ENCODE measurements around the gene CA10.

The CA10 gene

DNA sequence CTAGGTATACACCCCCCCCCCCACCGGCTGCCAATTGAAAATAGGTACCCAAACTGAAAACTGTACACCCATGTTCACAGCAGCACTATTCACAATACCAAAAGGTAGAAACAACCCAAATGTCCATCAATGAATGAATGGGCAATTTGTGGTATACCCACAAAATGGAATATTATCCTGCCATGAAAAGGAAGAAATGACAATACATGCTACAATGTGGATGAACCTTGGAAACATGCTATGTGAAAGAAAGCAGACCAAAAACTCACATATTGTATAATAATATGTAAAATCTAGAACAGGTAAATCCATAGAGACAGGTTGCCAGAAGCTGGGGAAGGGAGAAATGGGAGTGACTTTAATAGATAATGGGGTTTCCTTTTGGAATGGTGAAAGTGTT lies 480.6 kb downstream of the CA10 start:
- no peak for DNase-seq (ENCODE audit: low read depth)

DNA sequence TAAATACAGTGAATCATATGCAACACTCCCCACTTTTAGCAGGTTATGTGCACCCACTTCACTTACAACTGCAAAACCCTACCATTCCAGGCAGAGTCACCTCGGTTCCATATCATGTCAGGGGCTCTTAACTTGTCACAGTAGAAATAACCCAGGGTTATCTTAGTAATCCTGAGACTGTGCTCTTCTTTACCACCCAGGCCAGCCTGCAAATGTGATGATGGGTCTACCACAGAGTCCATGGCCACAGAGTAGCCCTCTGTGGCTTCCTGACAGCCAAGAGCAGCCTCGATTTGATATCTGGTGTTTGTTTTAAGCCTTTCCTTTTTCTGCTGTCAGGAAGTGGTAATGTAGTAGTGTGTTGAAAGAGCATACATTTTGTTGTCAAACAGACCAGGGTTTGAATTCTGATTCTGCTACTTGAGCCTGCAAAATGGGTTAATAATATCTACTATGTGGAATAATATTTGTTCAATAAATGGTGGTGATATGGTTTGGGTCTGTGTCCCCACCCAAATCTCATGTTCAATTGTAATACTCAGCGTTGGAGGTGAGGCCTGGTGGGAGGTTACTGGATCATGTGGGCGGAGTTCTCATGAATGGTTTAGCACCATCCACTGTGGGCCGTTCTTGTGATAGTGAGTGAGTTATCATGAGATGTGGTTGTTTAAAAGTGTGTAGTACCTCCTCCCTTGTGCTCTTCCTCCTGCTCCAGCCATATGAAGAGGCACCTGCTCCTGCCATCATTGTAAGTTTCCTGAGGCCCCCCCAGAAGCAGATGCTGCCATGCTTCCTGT lies 481.6 kb downstream of the CA10 start:
- no peak for DNase-seq (ENCODE audit: low read depth)

DNA sequence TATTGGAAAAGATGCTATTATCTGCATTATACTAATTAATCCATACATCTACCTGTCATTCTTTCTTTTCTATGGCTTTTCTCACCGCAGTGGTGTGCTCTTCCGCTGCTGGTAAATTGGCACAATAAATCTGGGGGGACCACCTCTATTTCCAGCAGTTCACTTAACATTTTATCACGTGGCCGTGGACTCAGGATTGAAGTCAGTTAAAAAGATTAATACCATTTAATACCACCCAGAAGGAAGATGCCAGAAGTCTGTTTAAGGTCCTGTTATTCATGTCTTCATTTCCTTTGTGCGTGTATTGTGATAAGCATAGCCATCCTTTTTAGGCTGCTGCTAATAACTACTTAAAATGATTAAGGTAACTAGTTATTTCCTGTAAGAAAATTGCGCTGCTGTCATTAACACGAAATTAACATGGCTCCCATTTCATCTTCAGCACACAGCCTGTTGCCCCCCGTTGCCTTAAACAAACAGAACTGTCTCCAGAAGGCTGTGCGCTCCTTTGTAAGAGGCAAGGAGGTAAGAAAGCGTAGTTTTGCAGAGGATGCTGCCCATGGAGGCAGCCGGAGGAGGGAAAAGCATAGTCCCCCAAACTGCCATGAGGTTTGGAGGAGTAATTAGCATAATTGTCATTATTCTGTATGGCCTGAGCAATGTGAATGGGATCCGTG lies 483.8 kb downstream of the CA10 start:
- DNase-seq (ENCODE audit: low read depth): no peak

DNA sequence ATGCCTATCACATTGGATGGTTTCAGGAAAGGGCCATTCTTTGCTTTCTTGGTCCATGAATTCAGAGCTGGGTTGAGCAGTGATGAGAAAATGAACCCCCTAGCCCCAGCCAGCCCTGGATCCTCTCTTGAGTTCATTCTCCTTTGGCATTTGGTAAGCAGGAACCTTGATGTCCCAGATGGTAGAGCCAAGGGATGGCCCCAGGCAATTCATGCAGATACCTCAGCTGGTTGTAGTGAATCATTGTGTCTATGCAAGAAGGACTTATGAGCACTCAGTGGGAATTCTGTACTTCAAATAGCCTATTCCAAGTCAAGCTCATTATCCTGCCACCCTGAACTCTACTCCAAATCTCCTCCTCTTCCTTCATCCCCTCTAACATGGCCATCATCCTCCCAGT lies 485.4 kb downstream of the CA10 start:
- DNase-seq (ENCODE audit: low read depth): no peak

DNA sequence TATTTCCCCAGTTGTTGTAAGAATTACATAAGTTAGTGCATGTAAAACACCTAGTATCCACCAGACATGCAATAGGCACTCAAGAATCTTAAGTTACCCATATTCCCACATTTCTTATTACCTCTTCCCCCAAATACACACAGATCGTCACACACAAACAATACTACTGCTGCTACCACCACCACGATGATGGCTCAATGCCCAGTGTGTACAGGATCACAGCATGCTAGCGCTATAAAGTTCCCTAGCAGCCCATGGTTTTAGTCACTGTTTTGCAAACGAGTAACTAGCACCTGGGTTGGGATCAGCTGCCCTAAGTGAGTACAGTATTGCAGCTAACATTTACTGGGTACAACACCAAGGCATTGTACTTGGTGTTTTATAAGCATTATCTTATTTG lies 486.4 kb downstream of the CA10 start:
- DNase-seq (ENCODE audit: low read depth): no peak

DNA sequence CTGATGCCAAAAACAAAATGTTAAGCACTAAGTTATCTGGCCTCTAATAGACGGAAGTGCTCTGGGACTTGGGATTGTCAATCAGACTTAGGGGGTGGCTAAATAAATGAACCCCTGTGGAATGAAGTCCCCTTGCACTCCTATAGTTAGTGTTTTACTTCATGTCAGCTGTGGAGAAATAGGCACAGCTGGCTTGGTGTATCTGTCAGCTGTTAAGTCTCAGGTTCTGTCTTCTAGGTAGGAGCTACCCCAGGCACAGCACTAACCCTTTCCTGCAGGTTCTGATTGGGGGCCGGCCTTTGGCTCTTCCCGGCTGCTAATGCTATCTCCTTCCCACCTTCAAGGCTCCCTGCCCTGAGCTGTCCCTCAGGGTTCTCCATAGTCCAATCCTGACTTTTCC lies 487.6 kb downstream of the CA10 start:
- DNase-seq (ENCODE audit: low read depth): no peak

DNA sequence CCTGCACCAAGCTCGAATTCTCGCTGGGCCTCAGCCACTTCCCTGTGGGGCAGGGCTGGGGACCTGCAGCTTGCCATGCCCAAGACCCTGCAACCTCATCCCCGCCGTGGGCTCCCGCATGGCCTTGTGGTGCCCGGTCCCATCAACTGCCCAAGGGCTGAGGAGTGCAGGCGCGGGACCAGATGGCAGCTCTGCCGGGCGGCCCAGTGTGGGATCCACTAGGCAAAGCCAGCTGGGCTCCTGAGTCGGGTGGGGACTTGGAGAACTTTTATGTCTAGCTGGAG lies 489.6 kb downstream of the CA10 start:
- no peak for DNase-seq (ENCODE audit: low read depth)

DNA sequence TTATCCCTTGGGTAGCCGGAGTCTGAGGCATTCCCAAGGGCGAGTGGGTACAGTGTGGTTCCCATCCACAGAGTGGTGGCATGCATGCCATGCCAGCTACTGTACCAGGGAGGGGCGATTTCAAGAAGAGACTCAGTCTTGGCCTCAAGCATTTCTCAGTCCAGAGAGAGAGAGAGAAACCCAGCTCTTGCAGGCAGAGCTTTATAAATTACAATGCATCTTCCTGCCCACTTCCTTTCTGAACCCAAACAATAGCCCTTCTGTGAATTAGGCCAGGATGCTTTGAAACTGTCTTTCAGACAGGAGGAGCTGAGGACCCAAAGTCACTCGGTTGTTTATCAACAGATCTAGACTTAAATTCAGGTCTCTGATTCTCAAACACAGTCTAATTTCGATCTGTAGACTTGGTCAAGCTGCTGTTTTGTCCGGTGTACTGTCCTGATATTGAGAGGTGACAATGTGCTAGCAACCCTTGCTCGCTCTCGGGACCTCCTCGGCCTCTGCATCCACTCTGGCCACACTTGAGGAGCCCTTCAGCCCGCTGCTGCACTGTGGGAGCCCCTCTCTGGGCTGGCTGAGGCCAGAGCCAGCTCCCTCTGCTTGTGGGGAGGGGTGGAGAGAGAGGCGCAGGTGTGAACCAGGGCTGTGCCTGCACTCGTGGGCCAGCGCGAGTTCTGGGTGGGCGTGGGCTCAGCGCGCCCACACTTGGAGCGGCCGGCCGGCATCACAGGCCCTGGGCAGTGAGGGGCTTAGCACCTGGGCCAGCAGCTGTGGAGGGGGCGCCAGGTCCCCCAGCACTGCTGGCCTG lies 490.2 kb downstream of the CA10 start:
- DNase-seq (ENCODE audit: low read depth): no peak

DNA sequence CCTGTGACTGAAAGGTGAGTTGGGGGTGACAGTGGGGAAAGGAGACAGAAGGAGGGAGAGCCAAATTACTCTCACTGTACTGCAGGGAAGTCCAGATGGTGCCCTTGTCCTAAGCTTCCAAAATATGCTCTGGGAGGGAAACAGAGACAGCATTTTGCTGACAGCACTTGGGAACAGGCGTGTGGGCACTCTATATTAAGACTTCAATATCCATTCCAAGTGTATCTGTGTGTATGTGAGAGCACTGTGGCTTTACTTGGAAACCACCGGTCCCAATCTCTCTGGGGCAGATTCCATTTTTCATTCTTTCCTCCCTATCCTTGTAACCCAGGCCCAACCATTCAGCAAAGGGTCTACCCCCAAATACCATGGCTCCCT lies 490.8 kb downstream of the CA10 start:
- DNase-seq (ENCODE audit: low read depth): no peak

DNA sequence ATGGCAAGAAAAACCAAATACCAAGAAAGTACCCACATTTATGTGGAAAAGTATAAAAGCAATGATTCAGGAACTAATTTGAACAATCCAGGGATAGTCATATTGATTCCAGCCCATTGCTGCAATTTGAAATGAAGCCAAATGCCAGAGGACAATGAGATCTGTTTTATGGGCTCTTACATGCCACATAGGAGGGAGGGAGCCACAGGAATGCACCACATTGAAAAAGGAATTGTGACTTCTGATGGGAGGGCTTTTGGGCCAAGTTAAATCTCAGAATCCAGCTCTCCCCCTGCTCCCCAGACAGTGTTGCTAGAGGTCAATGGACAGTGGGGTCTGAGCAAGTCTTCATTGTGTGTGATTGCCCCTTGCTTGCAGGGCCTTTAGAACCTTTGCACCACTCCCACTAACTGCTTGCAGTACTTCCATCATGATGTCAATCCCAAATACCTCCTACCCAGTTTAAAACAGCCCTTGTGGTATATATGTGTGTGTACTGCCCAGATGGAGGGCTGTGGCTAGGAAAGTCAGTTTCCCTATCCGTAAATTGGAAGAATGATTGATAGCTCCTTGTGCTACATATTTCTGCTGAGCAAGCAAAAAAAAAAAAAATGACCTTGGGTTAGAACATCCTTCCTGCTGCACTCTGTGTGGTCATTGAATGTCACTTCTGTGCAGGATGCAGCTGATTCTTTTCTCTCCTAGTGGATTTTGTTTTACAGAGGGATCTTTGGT lies 491.4 kb downstream of the CA10 start:
- DNase-seq (ENCODE audit: low read depth): no peak

DNA sequence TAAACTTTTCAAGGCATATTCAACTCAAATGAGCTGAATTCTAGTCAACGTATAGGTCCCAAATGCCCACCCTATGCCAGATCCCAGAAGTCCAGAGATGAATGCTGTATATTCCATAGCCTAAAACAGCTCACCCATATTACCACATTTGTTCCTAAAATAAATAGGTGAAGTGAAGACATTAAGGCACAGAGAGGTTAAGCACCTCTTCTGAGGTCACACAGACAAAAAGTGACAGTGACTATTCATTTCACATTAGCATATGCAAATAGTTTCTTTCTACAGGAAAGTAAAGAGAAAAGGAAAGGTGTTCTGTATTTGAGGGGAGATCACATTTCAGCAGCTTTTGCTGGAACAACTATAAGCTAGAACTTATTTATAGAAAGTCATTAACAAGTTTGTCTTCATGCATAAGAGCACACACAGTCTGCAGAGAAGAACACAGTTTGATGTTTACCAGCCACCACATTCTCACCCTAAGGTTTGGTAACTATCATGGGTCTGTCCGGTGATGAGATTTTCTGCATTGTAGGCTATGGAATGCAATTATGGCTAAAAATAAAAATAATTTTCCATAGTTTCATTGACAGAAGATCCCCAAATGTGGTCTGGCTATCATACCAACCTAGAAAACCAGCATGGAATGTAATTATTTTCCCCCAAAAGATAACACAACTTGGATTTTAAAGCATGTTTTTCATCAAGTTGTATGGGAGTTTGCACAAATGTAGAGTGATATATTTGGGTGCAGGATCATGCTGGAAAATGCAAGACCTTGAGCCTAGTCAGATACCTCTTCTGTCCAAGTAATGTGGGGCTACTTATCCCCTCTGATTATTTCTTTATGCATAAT lies 496.1 kb downstream of the CA10 start:
- no peak for DNase-seq (ENCODE audit: low read depth)

DNA sequence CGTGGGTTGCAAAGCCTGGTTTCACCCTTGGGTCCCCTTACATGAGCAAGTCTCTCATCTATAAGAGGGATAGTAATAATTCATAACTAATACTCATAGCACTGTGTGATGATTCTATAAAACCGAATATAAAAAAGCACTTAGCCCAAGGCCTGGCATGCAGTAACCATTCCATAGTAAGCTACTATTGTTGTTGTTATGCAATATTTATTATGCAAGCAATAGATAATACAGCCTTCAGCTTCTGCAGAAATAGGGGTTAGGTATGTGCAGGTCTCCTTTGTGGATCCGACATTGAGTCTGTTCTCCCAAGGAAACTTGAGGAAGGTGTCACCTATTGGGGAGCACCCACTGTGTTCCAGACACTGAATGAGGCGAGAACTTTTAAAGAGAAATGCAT lies 497.1 kb downstream of the CA10 start:
- no peak for DNase-seq (ENCODE audit: low read depth)

DNA sequence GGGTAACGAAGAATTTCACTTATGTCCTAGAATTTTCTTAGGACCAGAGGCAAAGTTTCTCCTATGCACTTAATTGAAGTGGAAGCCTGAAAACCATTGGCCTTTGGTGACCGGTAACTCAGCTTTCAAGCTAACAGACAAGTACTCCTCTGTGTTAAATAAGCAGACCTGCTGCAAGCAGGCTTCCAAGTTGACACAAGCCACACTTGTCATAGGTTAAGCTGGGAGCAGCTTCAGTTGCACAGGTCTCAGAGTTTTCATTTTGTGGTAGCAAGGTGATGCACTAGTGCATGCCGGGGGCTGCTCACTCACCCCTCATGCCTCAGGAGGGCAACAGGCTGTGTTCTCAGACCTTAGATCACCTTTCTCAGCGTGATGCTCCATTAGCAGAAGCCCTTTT lies 498.2 kb downstream of the CA10 start:
- DNase-seq (ENCODE audit: low read depth): no peak

DNA sequence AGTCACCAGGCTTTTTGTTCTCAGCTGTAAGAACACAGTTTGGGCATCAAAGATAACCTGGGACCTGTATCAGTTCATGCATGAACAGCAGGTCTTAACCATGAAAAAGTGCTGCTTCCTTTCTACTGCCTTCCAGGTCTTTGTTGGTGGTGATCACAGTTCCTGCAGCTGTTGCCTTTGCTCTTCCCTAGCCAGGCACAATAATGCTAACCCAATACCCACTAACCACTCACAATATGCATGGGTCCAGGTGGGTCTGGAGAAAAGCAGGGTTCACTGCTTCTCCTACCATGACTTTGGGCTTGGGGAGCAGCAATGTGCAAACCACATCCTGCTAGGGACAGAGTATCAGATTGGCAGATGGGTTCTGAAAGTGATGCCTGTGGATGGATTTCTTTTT lies 501.3 kb downstream of the CA10 start:
- DNase-seq (ENCODE audit: low read depth): no peak

DNA sequence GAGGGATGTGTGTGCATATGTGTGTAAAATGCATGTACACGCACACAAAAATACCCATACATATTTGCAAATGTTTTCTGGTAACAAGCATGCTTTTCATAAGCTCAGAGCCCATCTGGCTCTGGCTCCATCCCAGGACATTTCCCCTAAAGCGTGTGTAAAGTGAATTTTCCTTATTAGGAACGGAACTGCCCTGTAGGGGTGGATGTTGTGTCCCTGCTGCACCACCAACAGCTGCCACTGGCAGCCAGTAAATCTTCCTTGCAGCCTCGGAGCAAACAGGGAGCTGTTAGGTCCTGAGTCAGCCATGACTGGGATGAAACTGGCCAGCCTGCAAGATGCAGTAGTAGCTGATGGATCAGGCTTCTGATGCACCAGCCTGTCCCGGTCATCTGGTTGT lies 504.6 kb downstream of the CA10 start:
- no peak for DNase-seq (ENCODE audit: low read depth)

DNA sequence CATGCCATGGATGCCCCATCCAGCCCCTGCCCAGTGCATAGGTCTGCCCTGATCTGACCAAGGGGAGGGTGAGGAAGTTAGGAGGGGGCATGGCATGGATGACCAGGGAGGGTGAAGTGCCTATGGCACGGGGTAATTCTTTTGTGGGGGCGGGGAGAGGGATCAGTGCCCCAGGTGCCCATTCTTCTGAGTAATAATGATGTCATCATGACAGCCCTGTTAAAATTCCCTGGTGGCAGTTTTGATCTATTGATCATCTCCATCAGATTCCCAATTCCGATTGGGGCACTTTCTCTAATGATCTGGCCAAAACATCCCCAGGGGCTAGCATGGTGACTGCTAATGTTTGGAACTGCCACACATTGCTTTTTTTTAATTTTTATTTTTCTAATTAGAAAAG lies 506.0 kb downstream of the CA10 start:
- DNase-seq (ENCODE audit: low read depth): no peak

DNA sequence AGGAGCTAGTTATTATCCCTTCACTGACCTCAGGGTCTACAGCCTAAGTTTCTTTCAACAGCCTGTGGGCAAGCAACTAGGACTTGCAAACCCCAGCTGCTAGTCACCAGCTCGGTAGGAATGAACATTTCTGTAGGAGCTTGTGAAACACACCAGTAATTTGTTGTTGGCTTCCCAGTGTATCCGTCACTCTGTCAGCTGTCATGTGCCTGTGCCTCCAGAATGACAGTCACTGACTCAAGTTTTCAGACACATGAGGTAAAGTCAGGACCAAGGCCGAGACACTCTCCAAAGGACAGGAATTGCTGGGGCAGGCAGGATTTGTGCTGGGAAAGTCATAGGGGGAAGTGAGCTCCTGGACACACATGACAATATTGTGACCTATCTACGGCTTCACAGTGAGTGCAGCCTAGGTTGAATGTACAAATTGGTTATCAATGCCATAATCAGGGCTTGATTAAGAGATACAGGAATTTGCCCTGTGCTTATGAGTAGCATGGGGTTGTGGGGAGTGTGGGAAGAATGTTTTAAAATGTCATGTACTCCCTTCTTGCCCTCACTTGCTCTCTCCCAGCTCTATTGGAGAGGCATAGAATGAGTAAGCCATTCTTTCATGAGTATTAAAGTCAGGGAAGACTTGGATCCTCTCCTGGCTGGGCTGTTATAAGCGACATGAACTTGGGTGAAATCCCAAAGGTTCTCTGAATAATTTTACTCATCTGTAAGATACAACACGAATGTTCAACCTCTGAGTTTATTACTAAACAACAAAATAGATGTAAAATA lies 506.8 kb downstream of the CA10 start:
- DNase-seq (ENCODE audit: low read depth): no peak

DNA sequence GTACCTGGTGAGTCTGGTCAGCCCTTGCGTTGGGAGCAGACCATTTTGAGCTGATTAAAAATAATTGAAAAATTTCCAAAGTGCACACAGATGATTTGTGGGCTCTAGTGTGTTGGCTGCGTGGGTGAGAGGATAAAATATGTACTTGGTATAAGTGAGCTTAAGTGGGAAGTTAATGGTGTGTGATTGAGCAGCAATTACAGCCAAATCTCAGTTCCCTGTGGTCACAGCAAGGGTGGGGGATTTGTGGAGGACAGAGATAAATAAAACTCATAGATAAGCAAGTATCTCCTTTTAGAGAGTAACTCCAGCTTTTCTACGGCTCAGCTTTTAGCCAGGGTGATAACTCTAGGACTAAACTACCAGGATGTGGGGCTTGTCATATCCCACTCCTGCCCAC lies 507.7 kb downstream of the CA10 start:
- DNase-seq (ENCODE audit: low read depth): no peak

DNA sequence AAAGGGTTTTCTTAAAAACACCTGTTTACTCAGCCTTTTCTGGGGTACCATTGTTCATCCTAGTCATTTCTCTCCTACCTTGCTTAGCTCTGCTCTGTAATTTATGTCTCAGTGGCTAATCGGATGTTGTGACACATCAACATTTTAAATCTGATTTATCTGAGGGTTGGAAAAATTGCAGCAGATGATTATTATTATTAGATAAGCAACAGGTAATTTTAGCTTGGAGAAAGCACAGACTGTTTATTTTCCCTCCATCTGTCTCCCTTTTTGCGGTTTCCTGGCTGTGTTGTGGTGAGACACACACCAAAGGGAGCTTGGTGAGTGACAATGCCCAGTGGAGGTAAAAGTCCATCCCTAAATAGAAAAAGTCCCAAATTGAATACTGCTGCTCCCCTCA lies 508.3 kb downstream of the CA10 start:
- DNase-seq (ENCODE audit: low read depth): no peak

DNA sequence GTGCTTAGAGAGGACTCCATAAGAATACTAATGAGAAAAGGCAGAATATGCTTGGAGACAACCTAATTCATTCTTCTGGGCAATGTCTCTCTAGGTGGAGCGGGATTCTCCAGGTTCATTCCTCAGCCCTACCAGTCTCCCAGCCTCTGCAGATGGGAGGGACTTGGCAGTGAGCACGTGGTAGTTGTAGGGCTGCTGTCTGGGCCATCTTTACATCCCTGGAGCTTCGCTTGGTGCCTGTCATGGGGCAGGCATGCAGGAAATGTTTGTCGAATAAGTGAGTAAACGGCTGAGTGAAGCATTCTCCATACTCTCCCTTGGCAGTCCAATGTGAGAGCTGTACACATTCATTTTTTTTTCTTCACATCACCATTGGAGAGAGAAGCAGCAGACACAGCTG lies 510.7 kb downstream of the CA10 start:
- DNase-seq (ENCODE audit: low read depth): no peak

DNA sequence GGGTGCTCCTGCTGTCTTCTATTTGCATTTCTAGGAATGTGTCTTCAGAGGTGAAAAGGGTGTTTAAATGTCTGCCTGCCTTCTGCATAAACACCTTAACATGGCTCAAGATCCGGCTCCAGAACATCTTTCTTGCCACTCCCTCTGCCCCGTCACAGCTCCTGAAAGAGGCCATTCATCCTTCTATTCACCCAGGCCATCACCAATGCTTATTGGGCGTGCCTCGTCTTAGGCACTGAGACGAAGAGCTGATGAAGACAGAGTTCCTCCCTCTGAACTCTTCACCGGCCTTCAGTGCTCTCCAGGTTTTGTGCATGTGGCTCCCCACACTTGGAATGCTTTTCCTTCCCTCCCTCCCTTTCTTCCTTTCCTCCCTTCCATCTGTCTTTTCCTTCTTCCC lies 511.4 kb downstream of the CA10 start:
- no peak for DNase-seq (ENCODE audit: low read depth)
